CD4-positive, alpha-beta T cell treated with Interleukin-12 subunit alpha and Interleukin-12 subunit beta, for 1 hour (primary cell): ENCODE results near the gene RPH3AL.

Source experiments
- DNase-seq: peaks from one replicate; pipeline ENCODE4 v3.0.0-alpha.2; 2020

Gene RPH3AL

GRCh38 chr17:296906-297690 lies 55.5 kb downstream of the RPH3AL start:
- DNase-seq, result no peak

DNA sequence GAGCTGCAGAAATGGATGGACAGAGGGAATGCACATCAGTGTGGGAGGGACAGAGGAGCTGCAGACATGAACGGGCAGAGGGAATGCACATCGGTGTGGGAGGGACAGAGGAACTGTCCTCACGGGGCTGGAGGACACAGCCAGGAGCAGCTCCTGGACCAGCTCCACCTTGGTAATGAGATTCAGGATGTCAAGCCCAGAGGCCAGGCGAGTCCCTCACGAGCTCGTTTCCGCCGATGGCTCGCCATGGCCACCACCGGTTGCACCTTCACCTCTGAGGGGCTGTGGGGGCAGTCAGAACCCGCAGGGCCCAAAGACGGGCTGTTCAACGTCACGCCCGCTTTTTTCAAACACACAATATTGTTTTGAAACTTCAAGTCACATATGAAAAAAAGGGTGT lies 56.2 kb downstream of the RPH3AL start:
- no peak for DNase-seq

GRCh38 chr17:292531-293382 lies 59.9 kb downstream of the RPH3AL start:
- no peak for DNase-seq

DNA sequence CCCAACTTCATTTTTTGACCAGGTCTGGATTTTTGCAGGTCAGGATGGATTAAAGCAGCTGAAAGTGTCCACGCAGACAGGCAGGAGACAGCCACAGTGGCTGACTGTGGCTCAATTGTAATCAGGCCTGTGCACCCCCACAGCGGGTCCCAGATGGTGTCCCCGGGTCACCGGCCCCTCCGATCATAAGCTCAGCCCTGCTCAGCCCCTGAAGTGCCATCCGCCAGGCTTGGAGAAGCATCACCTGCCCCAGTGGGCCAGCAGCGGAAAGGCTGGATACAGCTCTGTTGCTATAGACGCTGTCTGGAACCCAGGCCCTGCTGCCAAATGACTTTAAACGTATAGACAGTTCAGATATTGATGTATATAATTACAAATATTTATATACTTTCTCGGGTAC lies 60.6 kb downstream of the RPH3AL start:
- no peak for DNase-seq

DNA sequence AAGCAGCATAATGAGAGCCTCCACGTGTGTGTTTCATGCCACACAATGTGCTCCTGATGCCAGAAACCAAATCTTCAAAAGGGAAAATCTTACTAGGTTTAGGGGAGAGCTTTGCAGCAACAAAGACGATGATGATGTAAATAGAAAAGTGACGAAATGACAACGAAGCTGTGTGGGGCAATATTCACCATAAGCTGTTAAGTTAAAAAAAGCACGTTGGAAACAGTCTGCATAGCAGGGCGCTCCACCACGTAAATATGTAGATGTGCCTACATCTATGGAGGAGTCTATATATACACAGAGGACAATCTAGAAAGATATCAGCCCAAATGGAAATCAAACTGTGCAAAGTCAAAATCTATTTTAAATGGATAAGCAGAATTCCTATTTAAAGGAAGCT lies 61.0 kb downstream of the RPH3AL start:
- no peak for DNase-seq

DNA sequence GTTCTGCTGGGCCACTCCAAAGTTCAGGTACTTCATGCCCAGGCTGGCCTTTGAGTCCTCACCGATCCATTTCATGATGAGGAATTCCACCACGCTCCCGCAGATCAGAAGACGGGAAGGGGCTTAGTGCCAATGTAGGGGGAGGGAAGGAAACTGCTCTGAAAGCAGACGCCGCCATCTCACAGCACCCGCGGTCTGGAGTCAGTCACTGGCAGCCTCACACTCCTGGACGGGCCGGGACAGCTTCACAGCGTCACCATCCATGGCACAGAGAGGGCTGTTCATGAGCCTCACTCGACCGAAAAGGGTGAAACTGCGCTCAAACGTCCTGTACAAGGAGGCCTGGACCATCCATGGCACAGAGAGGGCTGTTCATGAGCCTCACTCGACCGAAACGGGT lies 62.0 kb downstream of the RPH3AL start:
- DNase-seq, result no peak

DNA sequence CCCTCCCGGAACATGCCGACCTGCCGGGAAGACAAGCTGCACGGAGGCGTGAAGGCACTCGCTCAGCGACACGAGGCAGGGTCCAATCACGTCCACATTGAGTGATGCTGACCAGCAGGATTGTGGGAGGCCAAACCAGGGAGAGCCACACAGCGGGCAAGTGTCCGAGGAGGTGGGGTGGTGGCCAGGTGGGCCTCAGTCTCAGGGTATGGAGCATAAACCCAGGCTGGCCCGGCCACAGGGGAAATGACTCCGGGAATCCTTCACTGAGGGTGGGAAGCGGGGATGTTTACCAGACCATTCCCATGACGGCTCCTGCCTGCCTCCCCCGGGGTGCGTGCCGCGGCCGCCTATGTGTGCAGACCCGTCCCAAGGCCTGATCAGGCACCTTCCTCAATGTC lies 62.5 kb downstream of the RPH3AL start:
- no peak for DNase-seq

GRCh38 chr17:289409-289808 lies 63.2 kb downstream of the RPH3AL start:
- DNase-seq, result no peak

GRCh38 chr17:288802-289356 lies 63.7 kb downstream of the RPH3AL start:
- no peak for DNase-seq

- DNase-seq, result no peak
Measured at GRCh38 chr17:286571-286970, 66.0 kb downstream of the RPH3AL start.

- no peak for DNase-seq
Measured at GRCh38 chr17:285751-286422, 66.7 kb downstream of the RPH3AL start.

DNA sequence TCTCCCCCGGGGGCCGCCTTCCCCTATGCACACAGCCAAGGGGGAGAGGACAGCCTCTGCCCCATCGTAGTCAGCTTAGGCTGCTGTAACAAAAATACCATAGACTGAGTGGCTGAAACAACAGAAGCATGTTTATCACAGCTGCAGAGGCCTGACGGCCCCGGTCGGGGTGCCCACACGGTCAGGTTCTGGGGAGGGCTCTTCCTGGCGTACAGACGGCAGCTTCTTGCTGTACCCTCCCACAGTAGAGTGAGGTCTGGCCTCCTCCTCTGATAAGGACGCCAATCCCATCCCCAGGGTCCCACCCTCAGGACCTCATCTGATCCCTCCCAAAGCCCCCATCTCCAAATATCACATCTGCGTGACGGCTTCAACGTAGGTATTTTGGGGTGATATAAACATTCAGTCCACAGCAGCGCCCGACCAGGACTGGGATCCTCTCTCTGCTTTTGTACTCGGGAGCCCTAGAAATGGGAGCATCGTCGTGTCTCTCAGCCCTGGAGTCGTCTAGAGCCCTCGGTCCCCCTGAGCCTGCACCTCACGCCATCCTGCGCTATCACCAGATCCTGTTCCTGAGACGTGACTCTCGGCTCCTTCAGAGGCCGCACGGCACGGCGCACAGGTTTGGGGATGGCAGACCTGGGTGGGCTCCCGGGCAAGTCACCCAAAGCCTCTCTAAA lies 67.8 kb downstream of the RPH3AL start:
- no peak for DNase-seq

GRCh38 chr17:283911-284675 lies 68.5 kb downstream of the RPH3AL start:
- DNase-seq, result no peak

GRCh38 chr17:282912-283882 lies 69.4 kb downstream of the RPH3AL start:
- no peak for DNase-seq

DNA sequence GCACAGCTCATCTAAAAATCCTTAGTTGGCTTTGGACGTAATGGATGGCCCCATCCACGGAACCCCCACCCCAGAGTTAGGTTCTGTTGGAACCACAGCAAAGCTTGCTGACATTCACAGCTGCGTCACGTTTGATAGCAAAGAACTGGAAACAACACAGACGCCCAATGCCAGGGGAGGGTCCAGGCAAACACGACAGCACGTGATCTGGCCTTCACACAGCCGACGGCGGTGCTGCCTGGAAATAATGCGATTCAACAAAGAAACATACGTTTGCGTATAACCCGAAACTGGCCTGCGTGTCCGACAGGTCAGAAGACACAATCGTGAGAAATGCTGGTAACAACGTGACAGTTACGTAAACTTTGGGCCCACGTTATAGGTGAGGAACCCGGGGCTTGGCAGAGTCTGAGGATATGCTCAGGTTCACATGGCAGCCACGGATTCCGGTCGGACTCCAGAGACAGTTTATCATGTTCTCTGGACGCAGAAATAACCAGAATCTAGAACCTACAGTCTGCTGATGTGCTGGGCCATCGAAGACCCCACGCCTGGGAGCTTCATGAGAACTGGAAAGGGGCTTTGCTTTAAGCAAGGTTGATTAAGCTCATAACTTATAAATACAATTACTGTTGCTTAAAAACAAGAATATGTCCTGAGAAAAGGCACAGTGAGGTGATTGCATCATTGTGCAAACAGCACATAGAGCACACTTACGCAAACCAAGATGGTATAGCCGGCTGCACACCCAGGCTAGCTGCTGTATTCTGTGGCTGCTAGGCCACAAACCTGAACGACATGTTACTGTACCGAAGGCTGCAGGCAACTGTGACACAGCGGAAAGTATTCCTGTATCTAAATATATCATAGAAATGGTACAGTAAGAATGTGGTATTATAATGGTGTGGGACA lies 70.4 kb downstream of the RPH3AL start:
- no peak for DNase-seq

DNA sequence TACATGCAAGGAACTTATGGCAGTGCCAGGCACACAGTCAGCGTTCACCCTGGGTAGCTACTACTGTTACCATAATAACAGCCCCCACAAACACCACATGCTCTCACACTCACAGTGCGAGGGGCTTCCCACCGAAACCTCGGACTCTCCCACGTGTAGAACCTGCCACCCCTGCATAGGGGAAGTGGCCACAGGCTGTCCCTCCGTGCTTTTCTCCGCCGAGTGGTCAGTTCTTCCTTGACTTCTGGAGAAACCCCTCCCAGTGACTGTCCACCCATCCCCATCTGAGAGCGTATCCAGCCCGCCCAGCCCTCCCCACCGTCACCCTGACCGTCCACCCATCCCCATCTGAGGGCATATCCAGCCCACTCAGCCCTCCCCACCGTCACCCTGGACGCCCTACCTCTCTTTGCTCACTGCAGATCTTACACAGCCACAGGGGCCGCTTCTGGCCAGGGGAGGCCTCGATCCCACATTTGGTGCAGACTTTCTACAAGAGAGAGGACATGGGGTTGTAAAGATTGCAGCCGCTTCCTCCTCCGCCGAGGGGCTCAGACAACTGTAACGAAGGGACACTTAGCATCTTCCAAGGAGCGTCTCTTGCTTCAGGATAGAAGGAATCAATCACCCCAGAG lies 71.1 kb downstream of the RPH3AL start:
- DNase-seq, result no peak

GRCh38 chr17:280901-281300 lies 71.7 kb downstream of the RPH3AL start:
- DNase-seq, result no peak

DNA sequence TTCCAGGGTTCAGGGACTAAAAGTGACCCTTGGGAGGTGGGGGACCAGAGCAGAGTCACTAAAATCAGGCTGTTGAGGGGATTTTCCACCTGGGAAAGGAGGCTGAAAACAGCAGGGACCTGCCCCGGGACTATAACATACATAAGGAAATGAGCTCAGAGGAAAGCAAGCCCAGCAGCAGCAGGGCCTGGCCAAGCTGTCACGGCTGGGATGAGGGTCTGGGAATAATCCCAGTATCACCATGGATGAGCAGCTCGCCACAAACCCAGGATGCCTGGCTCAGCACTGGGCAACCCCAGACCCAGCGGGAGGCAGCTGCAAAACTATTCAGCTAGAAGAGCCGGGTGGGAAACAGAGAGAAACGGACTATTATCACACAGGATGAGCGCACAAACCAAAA lies 72.4 kb downstream of the RPH3AL start:
- DNase-seq, result no peak

GRCh38 chr17:279776-280175 lies 72.8 kb downstream of the RPH3AL start:
- DNase-seq, result no peak
